Astrocyte (in vitro differentiated cells and primary cell): ENCODE results near the gene SNAP47. TPM values are rescaled to one million over a fixed set of nuclear protein-coding genes. Genes with fewer than 3 reads are reported as not detected.
A peak's percentile ranks its signal among the peaks of the same experiment; 100 is the strongest.

Experiments used
- DNase-seq: peaks from one replicate; pipeline ENCODE4 v3.0.0-alpha.2; 2010; ENCODE audit warnings: low read depth
- FAIRE-seq: peaks from 2 replicates; lab custom pipeline; 2011; peaks lifted over from hg19 to GRCh38; lab: Jason Lieb, UNC
- H2AFZ ChIP-seq: 2 replicates; pipeline ENCODE4 v1.6.0; 2012; ENCODE audit warnings: low read depth, low read length, inconsistent platforms
- H3K27ac ChIP-seq: 2 replicates; pipeline ENCODE4 v1.5.1; 2011; ENCODE audit warnings: low read depth, low read length, inconsistent platforms
- H3K27me3 ChIP-seq: 2 replicates; pipeline ENCODE4 v1.6.0; 2011; ENCODE audit warnings: low read length, inconsistent platforms; ENCODE audit not compliant: insufficient read depth
- H3K36me3 ChIP-seq: 2 replicates; pipeline ENCODE4 v1.5.1; 2011; ENCODE audit warnings: low read length, inconsistent platforms; ENCODE audit not compliant: insufficient read depth
- H3K4me1 ChIP-seq: 2 replicates; pipeline ENCODE4 v1.5.1; 2011; ENCODE audit warnings: low read length, inconsistent platforms; ENCODE audit not compliant: insufficient read depth
- H3K4me2 ChIP-seq: 2 replicates; pipeline ENCODE4 v1.6.0; 2012; ENCODE audit warnings: low read length, inconsistent platforms
- H3K4me3 ChIP-seq: 2 replicates; pipeline ENCODE4 v1.5.1; 2011; ENCODE audit warnings: low read depth, mild to moderate bottlenecking, low read length, inconsistent platforms; ENCODE audit not compliant: insufficient read depth
- H3K79me2 ChIP-seq: 2 replicates; pipeline ENCODE4 v1.6.0; 2012; ENCODE audit warnings: mild to moderate bottlenecking, low read length, inconsistent platforms; ENCODE audit not compliant: insufficient read depth
- H3K9ac ChIP-seq: 2 replicates; pipeline ENCODE4 v1.6.0; 2012; ENCODE audit warnings: mild to moderate bottlenecking, low read length, inconsistent platforms
- H3K9me3 ChIP-seq: 2 replicates; pipeline ENCODE4 v1.5.1; 2012; ENCODE audit warnings: low read depth, mild to moderate bottlenecking, low read length, inconsistent platforms; ENCODE audit not compliant: insufficient read depth
- H4K20me1 ChIP-seq: 2 replicates; pipeline ENCODE4 v1.6.0; 2012; ENCODE audit warnings: low read length, inconsistent platforms; ENCODE audit not compliant: insufficient read depth
- H3K27ac Mint-ChIP-seq: one replicate; pipeline ENCODE4 v1.8.0; 2021; ENCODE audit warnings: mild to moderate bottlenecking, mixed read lengths; ENCODE audit not compliant: unreplicated experiment
- H3K27me3 Mint-ChIP-seq: one replicate; pipeline ENCODE4 v1.8.0; 2021; ENCODE audit warnings: low read depth, mixed read lengths; ENCODE audit not compliant: unreplicated experiment
- H3K36me3 Mint-ChIP-seq: one replicate; pipeline ENCODE4 v1.8.0; 2021; ENCODE audit warnings: low read depth, mixed read lengths; ENCODE audit not compliant: unreplicated experiment
- H3K4me1 Mint-ChIP-seq: one replicate; pipeline ENCODE4 v1.8.0; 2021; ENCODE audit warnings: low read depth, mixed read lengths; ENCODE audit not compliant: unreplicated experiment
- H3K4me3 Mint-ChIP-seq: one replicate; pipeline ENCODE4 v1.8.0; 2021; ENCODE audit warnings: mild to moderate bottlenecking, moderate library complexity, mixed read lengths; ENCODE audit not compliant: unreplicated experiment
- H3K9me3 Mint-ChIP-seq: one replicate; pipeline ENCODE4 v1.8.0; 2021; ENCODE audit warnings: mild to moderate bottlenecking, mixed read lengths; ENCODE audit not compliant: unreplicated experiment
- CTCF ChIP-seq: IDR thresholded peaks from 2 replicates; pipeline ENCODE4 v1.5.1; 2011; ENCODE audit warnings: low read depth, mild to moderate bottlenecking, inconsistent platforms, low read length, moderate library complexity; ENCODE audit not compliant: insufficient read depth
- EZH2 ChIP-seq: IDR thresholded peaks from 2 replicates; pipeline ENCODE4 v1.6.1; 2012; ENCODE audit warnings: mild to moderate bottlenecking, low read length, inconsistent platforms; ENCODE audit not compliant: insufficient read depth
- total RNA-seq: library from RNA; stranded (reverse); gene quantifications from 2 replicates; pipeline ENCODE4 v1.2.1, GENCODE V29; 2021

SNAP47 gene
- total RNA-seq, 1 donor from 2014 or later = 31.9 TPM

DNA sequence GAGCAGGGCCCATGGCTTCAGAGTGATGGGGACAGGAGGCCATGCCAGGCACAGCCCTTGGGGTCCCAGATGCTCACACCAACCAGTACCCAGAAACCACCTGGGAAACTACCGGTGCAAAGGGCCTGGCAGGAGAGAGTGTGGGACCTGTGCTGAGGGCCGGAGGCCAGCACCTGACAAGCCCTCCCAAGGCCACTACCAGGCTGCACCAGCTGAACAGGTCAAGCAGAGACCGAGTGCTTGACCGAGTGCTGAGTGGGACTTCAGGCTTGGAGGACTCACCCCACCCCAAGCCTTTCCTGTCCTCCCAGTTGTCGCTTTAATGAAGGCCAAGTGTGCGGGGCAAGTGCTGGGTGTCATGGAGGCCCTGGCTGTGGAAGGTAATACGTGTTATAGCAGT is 36.5 kb downstream of the SNAP47 start:
- Mint-ChIP-seq H3K36me3 (peaks cover 20% of the 10 kb centered on the region), H3K4me3 (no peak overlapping the region), H3K4me1 (peaks cover 20% of the 10 kb centered on the region), H3K27me3 (no peaks in the 10 kb centered on the region), H3K9me3 (no peaks in the 10 kb centered on the region), H3K27ac (no peak overlapping the region)
- H3K36me3 ChIP-seq = peaks cover 18% of the 10 kb centered on the region
- DNase-seq = no peak
- no peak overlapping the region for H2AFZ ChIP-seq
- no peaks in the 10 kb centered on the region for H3K27me3 ChIP-seq
- peaks cover 2% of the 10 kb centered on the region for H3K79me2 ChIP-seq
- TF ChIP-seq EZH2 = no peak
- TF ChIP-seq CTCF = no peak
- FAIRE-seq = no peak
- H3K27ac ChIP-seq = no peak overlapping the region
- no peak overlapping the region for H3K4me3 ChIP-seq
- no peak overlapping the region for H3K9ac ChIP-seq
- peaks cover 16% of the 10 kb centered on the region for H4K20me1 ChIP-seq
- peaks cover 28% of the 10 kb centered on the region for H3K4me1 ChIP-seq
- no peak overlapping the region for H3K4me2 ChIP-seq
- no peaks in the 10 kb centered on the region for H3K9me3 ChIP-seq

- no peaks in the 10 kb centered on the region for H3K9me3 ChIP-seq
- DNase-seq = no peak
- H3K27me3 ChIP-seq = no peaks in the 10 kb centered on the region
- no peak overlapping the region for H3K4me2 ChIP-seq
- no peak overlapping the region for H3K27ac ChIP-seq
- H4K20me1 ChIP-seq = peaks cover 5% of the 10 kb centered on the region
- TF ChIP-seq EZH2 = no peak
- no peak for TF ChIP-seq CTCF
- H3K4me3 ChIP-seq = no peak overlapping the region
- H3K79me2 ChIP-seq = no peaks in the 10 kb centered on the region
- H3K9ac ChIP-seq = no peak overlapping the region
- Mint-ChIP-seq H3K4me3 (no peak overlapping the region), H3K36me3 (peaks cover 16% of the 10 kb centered on the region), H3K4me1 (peaks cover 21% of the 10 kb centered on the region), H3K27ac (no peak overlapping the region), H3K27me3 (no peaks in the 10 kb centered on the region), H3K9me3 (no peaks in the 10 kb centered on the region)
- FAIRE-seq = no peak
- no peak overlapping the region for H2AFZ ChIP-seq
- H3K4me1 ChIP-seq = peaks cover 42% of the 10 kb centered on the region
- peaks cover 8% of the 10 kb centered on the region for H3K36me3 ChIP-seq
Observed at GRCh38 chr1:227773558-227773957, 38.3 kb downstream of the SNAP47 start.

DNA sequence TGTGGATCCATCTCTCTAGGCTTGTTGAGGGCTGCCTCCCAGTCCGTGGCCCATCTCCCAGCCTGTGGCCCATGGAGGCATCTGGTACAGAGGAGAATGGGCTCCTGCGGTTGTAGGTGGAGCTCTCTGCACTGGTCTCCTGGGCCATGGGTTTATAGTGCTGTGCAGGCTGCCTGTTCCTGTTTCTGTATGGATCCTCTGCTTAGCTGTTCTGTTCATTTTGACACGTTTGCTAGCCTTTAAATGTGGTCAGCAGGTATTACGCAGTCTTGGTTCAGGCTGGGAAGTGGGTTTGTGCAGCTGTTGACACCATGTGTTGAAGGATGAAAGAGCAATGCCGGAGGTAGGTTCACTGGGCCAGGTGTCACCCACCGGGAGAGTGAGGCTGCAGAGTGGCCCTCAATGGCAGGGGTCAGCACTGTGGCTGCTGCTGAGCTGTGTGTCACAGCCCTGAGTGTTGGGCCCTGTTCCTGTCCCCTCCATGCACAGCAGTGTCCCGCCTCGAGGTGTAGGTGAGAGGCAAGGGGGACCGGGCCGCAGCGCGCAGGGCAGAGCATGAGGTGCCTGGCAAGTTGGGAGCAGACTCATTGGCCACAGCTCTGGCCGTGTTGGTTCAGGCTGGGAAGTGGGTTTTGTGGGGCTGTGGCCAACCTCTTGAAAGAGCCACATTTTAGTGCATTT is 39.0 kb downstream of the SNAP47 start:
- Mint-ChIP-seq H3K27me3 (no peaks in the 10 kb centered on the region), H3K4me1 (peaks cover 24% of the 10 kb centered on the region), H3K4me3 (no peak overlapping the region), H3K9me3 (no peaks in the 10 kb centered on the region), H3K36me3 (peaks cover 11% of the 10 kb centered on the region), H3K27ac (no peak overlapping the region)
- Histone ChIP-seq H3K27me3 (no peaks in the 10 kb centered on the region), H3K79me2 (no peaks in the 10 kb centered on the region), H3K36me3 (peaks cover 5% of the 10 kb centered on the region), H3K4me3 (no peak overlapping the region), H3K27ac (peak overlapping the region; percentile 89), H3K4me1 (peaks cover 48% of the 10 kb centered on the region), H3K9me3 (no peaks in the 10 kb centered on the region), H4K20me1 (no peaks in the 10 kb centered on the region), H3K4me2 (peak overlapping the region; percentile 60), H3K9ac (peak overlapping the region; percentile 66), H2AFZ (no peak overlapping the region)
- TF ChIP-seq EZH2 (no peak), CTCF (no peak)
- no peak for DNase-seq
- no peak for FAIRE-seq
